DOHH2 (cell line): ENCODE data around the gene SPSB1.

ENCODE experiments used
- CTCF ChIP-seq: fragments of 200-600 bp; sonication (generic); IDR thresholded peaks from one replicate; pipeline ENCODE4 v1.5.1; 2014; ENCODE audit warnings: antibody characterized with exemption, mild to moderate bottlenecking, low read depth, low read length; ENCODE audit not compliant: poor library complexity, severe bottlenecking
- EZH2phosphoT487 ChIP-seq: fragments of 200-600 bp; sonication (generic); IDR thresholded peaks from 2 replicates; pipeline ENCODE4 v1.6.1; 2017; ENCODE audit warnings: borderline replicate concordance, mild to moderate bottlenecking, antibody characterized with exemption, low read length, moderate library complexity, mixed read lengths

GRCh38 chr1:9322661-9323244 is 30.1 kb downstream of the SPSB1 start:
- no peak for TF ChIP-seq CTCF
- no peak for TF ChIP-seq EZH2phosphoT487
